Fibroblast of villous mesenchyme (primary cell): ENCODE measurements around the gene PLPPR1. TPM values are rescaled to one million over a fixed set of nuclear protein-coding genes. Genes with fewer than 3 reads are reported as not detected.

Experiments
- DNase-seq: peaks from one replicate; pipeline ENCODE4 v3.0.0-alpha.2; 2010; ENCODE audit warnings: low read depth
- H3K4me3 ChIP-seq: 2 replicates; pipeline ENCODE4 v1.5.1; 2011; ENCODE audit warnings: low read depth, mild to moderate bottlenecking, low read length
- total RNA-seq: library from RNA; depleted of rRNA; stranded (reverse); fragments of >200 nt; gene quantifications from 2 replicates; pipeline ENCODE4 v1.2.3, GENCODE V29; 2012
- TF ChIP-seq, protein P1 (sequence below): IDR thresholded peaks from 2 replicates; pipeline ENCODE4 v1.5.1; 2012; ENCODE audit warnings: low read depth, mild to moderate bottlenecking, low read length; ENCODE audit not compliant: insufficient read depth

PLPPR1 gene
- total RNA-seq, 1 donor: not detected

DNA sequence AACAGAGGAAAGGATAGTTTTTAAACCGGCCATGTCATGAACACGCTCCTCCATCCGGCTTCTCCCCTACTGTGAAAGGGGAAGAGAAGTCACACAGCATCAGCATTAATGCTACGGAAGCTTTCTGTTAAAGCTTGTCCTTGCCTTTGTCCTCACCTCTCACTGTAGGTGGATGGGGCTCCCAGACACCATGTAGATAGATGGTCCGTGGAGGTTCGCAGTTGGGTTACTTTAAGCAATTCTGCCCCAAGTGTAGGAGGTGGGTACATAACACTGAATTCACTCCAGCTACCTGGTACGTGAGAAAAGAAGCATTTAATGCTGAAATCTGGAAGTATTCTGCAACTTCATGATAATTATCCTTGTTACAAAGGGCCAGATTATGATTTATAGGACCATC lies 190.5 kb downstream of the PLPPR1 start:
- DNase-seq: no peak
- H3K4me3 ChIP-seq: no peak overlapping the region
- TF ChIP-seq, protein P1, sequence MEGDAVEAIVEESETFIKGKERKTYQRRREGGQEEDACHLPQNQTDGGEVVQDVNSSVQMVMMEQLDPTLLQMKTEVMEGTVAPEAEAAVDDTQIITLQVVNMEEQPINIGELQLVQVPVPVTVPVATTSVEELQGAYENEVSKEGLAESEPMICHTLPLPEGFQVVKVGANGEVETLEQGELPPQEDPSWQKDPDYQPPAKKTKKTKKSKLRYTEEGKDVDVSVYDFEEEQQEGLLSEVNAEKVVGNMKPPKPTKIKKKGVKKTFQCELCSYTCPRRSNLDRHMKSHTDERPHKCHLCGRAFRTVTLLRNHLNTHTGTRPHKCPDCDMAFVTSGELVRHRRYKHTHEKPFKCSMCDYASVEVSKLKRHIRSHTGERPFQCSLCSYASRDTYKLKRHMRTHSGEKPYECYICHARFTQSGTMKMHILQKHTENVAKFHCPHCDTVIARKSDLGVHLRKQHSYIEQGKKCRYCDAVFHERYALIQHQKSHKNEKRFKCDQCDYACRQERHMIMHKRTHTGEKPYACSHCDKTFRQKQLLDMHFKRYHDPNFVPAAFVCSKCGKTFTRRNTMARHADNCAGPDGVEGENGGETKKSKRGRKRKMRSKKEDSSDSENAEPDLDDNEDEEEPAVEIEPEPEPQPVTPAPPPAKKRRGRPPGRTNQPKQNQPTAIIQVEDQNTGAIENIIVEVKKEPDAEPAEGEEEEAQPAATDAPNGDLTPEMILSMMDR: no peak

DNA sequence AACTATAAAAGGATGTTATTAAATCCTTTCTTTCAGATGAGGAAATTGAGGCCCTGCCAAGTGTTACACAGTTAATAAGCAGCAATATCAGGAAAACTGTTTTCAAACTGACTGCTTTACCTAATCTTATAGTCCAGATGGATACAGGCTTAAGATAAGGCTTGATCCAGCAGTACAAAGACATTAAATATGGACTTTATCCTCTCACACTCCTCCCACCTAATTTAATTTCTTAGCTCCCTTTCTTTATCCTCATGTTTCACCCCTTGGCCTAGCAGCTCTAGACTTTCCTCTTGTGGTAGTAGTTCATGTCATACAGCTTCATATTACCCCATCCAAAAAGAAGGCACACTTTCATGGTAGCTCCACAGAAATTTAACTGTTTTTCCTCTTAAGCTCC lies 191.8 kb downstream of the PLPPR1 start:
- TF ChIP-seq, protein P1: no peak
- DNase-seq: no peak
- H3K4me3 ChIP-seq: no peak overlapping the region

DNA sequence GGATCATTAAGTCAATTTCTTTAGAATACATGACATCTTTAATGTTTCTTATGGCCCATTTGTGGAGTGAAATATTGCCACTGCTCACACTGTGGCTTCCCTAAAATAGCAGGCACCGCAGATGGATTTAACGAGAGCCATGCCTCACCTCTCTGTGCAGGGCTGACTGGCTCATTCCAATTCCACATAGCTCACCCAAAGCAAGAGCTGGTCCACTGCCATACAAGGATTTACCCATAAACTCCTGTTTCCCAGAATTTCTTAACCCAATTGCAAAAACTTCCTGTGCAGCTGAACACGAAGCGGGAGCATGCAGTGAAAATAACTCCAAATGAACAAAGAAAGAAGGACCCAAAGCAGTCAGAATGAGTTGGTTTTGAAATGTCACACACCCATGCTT lies 196.7 kb downstream of the PLPPR1 start:
- no peak for DNase-seq
- TF ChIP-seq, protein P1: no peak
- no peak overlapping the region for H3K4me3 ChIP-seq

DNA sequence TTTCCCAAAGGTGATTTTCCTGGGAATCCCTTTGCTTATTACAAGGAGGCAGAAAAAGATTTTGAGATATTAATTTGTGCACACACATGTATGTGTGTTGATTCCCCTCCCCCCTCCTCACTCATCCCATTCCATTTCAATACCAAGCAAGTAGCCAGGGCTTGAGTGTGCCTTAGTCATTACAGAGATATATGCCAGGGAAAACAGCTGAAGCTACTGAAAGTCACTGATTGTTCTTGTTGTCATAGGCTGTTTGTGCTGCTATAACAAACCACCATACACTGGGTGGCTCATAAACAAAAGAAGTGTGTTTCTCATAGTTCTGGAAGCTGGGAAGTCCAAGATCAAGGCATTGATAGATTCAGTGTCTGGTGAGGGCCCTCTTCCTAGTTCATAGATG lies 197.6 kb downstream of the PLPPR1 start:
- TF ChIP-seq, protein P1: no peak
- no peak overlapping the region for H3K4me3 ChIP-seq
- no peak for DNase-seq

DNA sequence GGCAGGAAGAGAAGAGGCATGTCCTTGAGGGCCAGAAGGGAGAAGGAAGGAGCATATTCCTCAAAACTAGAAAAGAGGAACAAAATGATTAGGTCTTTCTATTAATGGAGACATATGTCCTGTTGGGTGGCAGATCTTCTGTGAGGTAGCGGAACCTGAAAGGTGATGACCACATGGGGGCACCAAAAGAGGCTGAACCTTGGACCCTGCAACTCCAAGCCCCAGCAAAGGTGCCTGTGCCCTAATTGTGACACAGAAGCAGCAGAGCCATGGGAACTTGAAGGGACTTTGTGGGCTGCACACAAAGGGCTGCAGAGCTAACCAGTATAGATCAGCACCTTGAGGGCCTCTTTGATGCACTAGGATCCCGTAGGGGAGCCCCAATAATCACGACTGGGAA lies 198.3 kb downstream of the PLPPR1 start:
- TF ChIP-seq, protein P1: no peak
- DNase-seq: no peak
- H3K4me3 ChIP-seq: no peak overlapping the region

DNA sequence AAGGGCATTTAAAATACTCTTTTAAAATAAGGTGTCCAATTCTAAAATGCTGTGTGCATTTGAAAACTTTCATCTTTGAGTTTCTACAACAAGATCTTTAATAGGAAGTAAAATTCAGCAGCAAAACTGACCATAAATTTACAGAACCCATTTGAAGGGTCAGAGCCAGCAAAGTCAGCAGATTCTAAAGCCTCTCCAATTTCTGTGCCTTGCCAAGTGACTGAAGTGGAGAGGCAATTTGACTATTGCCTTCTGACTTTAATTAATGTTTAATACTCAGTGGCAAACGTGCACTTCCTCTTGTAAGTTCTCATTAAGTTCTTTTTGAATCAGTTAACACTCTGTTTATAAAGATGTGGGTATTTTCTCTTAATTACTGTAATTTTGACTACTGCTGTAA lies 201.1 kb downstream of the PLPPR1 start:
- DNase-seq: no peak
- TF ChIP-seq, protein P1: no peak

DNA sequence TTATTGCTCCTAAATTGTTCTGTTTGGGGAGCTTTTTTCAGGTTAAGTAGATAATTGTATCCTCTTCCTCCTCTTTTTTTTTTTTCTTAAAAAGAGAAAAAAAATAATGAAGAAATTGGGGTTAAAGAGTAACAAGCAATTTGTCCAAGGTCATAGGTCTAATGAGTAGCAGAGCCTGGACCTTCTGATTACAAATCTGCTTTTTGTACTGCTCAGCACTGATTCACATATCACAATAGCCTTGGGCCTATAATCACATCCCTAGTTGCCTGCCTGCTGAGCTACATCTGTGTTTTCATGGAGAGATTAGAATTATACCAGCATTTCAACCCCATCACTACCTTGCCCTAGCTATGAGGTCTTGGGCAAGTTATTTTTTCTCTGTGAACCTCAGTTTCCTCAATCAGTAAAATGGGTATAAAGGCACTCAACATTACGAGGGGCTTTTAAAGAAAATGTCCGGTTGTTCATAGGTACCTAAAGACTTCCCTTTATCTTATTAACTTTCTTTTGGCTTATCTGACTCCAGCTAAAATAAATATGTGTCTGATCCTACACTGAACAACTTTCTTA lies 204.0 kb downstream of the PLPPR1 start:
- no peak overlapping the region for H3K4me3 ChIP-seq
- DNase-seq: no peak
- TF ChIP-seq, protein P1: no peak

More for the DNA sequence above, 201.1 kb downstream of the PLPPR1 start:
- no peak overlapping the region for H3K4me3 ChIP-seq
